Body of pancreas (tissue), 4 donors: ENCODE data around the gene MAPK1.

ENCODE experiments used
- POLR2A ChIP-seq, 3 donors: fragments of 450-650 bp; IDR thresholded peaks; one replicate each; pipeline ENCODE4 v1.6.1; 2016; ENCODE audit warnings: antibody characterized with exemption in 3 of 3, mild to moderate bottlenecking in 2 of 3
- TF ChIP-seq, protein P1 (sequence below), 7 experiments: fragments of 450-650 bp in 4 of 7; fragments of 200-600 bp in 3 of 7; sonication (generic) in 3 of 7; IDR thresholded peaks; one replicate each; pipeline ENCODE4 v1.5.1; 2016 to 2019; ENCODE audit warnings: antibody characterized with exemption in 7 of 7

DNA sequence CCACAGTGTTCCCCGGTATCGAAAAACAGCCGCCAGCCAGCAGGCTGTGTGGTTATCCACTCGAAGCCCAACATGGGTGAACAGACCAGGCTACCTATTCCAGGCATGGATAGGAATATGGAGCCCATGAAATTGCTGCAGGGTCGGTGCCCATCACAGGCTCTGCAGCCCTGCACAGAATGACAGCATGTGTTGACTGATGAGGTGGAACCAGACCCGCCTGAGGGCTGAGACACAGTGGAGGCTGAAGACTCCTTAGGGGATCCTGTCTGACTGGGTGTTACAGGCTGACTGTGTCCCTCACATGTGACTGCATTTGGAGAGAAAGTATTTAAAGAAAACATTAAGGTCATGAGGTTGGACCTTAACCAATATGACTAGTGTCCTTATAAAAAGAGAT, 125.7 kb downstream of the MAPK1 start:
- TF ChIP-seq, protein P1, sequence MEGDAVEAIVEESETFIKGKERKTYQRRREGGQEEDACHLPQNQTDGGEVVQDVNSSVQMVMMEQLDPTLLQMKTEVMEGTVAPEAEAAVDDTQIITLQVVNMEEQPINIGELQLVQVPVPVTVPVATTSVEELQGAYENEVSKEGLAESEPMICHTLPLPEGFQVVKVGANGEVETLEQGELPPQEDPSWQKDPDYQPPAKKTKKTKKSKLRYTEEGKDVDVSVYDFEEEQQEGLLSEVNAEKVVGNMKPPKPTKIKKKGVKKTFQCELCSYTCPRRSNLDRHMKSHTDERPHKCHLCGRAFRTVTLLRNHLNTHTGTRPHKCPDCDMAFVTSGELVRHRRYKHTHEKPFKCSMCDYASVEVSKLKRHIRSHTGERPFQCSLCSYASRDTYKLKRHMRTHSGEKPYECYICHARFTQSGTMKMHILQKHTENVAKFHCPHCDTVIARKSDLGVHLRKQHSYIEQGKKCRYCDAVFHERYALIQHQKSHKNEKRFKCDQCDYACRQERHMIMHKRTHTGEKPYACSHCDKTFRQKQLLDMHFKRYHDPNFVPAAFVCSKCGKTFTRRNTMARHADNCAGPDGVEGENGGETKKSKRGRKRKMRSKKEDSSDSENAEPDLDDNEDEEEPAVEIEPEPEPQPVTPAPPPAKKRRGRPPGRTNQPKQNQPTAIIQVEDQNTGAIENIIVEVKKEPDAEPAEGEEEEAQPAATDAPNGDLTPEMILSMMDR (IDR thresholded peaks at IDR 0.05) = no peak
- no peak for TF ChIP-seq POLR2A (IDR thresholded peaks at IDR 0.05)
